Stomach (tissue), 9 donors: ENCODE results near the gene TSHZ2. TPM values are rescaled to one million over a fixed set of nuclear protein-coding genes. Genes with fewer than 3 reads are reported as not detected.
A peak's percentile ranks its signal among the peaks of the same experiment; 100 is the strongest.

Experiments
- DNase-seq, 2 donors: peaks; one replicate each; pipeline versions ENCODE4 v3.0.0 to v3.0.0-alpha.2; 2013 to 2019
- H3K27ac ChIP-seq, 5 donors: fragments of 200-600 bp in 4 of 5; sonication (generic) in 4 of 5; one replicate each; pipeline ENCODE4 v1.5.1; 2013 to 2019; ENCODE audit warnings: mild to moderate bottlenecking in 1 of 5, moderate library complexity in 1 of 5
- H3K27me3 ChIP-seq, 3 donors: fragments of 200-600 bp; sonication (generic); one replicate each; pipeline ENCODE4 v1.5.1; 2017 to 2019; ENCODE audit warnings: mixed run types in 1 of 3
- H3K36me3 ChIP-seq, 4 donors: fragments of 200-600 bp; sonication (generic); 1 replicate in 3 of 4; 2 replicates in 1 of 4; pipeline ENCODE4 v1.5.1; 2016 to 2019
- H3K4me1 ChIP-seq, 4 donors: fragments of 200-600 bp; sonication (generic); one replicate each; pipeline ENCODE4 v1.5.1; 2016 to 2019
- H3K4me3 ChIP-seq, 4 donors: fragments of 200-600 bp; sonication (generic) in 3 of 4; one replicate each; pipeline ENCODE4 v1.5.1; 2016 to 2019; ENCODE audit warnings: mild to moderate bottlenecking in 1 of 4
- H3K9me3 ChIP-seq, 4 donors: fragments of 200-600 bp; sonication (generic); one replicate each; pipeline ENCODE4 v1.5.1; 2016 to 2019
- CTCF ChIP-seq, 7 experiments: fragments of 450-650 bp in 4 of 7; fragments of 200-600 bp in 3 of 7; sonication (generic) in 3 of 7; IDR thresholded peaks; one replicate each; pipeline ENCODE4 v1.5.1; 2016 to 2019; ENCODE audit warnings: antibody characterized with exemption in 7 of 7, control low read depth in 2 of 7, mild to moderate bottlenecking in 1 of 7
- EP300 ChIP-seq: sonication (generic); formaldehyde crosslinking; IDR thresholded peaks from one replicate; pipeline ENCODE4 v1.6.1; 2017; ENCODE audit warnings: antibody characterized with exemption
- POLR2A ChIP-seq, 4 donors: fragments of 450-650 bp; IDR thresholded peaks; one replicate each; pipeline ENCODE4 v1.6.1; 2016; ENCODE audit warnings: antibody characterized with exemption in 4 of 4, control low read depth in 2 of 4, mild to moderate bottlenecking in 1 of 4, moderate library complexity in 1 of 4
- POLR2AphosphoS5 ChIP-seq, 3 donors: sonication (generic); formaldehyde crosslinking; IDR thresholded peaks; one replicate each; pipeline ENCODE4 v1.6.1; 2016; ENCODE audit warnings: antibody characterized with exemption in 3 of 3
- WGBS, 5 donors: extraction: QIAGEN DNeasy Blood & Tissue Kit in 3 of 5; methylation state at CpG; one replicate each; pipeline versions ENCODE4 v1.1.5 to v1.1.7; 2013 to 2018; 5-methylcytosine and 5-hydroxymethylcytosine counted together
- intact Hi-C: fragments of 100-400 bp; cut with DNase I; formaldehyde crosslinking; loops from one replicate; pipeline ENCODE4 v1.15.1; 2023; ENCODE audit warnings: low total_unique reads
- polyA plus RNA-seq, 3 donors: library from polyadenylated mRNA; stranded (reverse); fragments of 200-250 nt; gene quantifications; one replicate each; pipeline ENCODE4 v1.2.3, GENCODE V29; 2013
- total RNA-seq, 5 donors: library from RNA; depleted of rRNA; stranded (reverse); fragments of >200 nt; gene quantifications; one replicate each; pipeline versions ENCODE4 v1.1.0 to v1.2.3, GENCODE V29; 2014 to 2016
- donor health status: healthy with polysubstance abuse.
- donor health status: Bipolar disorder and iron deficiency.
- donor health status: healthy.

Gene TSHZ2
- total and polyA plus RNA-seq, 8 donors: 2.9 to 20.5 (median 5.8) TPM

DNA sequence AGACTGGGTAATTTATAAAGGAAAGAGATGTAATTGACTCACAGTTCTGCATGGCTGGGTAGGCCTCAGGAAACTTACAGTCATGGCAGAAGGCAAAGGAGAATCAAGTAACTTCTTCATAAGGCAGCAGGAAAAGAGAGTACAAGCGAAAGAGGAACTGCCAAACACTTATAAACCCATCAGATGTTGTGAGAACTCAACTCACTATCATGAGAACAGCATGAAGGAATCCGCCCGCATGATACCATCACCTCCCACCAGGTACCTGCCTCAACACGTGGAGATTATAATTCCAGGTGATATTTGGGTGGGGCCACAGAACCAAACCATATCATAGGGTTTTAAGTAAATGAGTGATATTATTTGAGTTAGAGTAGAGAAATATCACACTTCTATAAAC, 189.3 kb downstream of the TSHZ2 start:
- intact Hi-C loops: no loop called here
- DNase-seq: no peak
- Histone ChIP-seq H3K4me1 (no peaks in the 10 kb centered on the region), H3K27ac (no peak overlapping the region), H3K9me3 (no peaks in the 10 kb centered on the region), H3K36me3 (no peaks in the 10 kb centered on the region), H3K27me3 (no peaks in the 10 kb centered on the region), H3K4me3 (no peak overlapping the region)
- TF ChIP-seq EP300 (no peak), CTCF (IDR thresholded peaks at IDR 0.05) (no peak), POLR2AphosphoS5 (IDR thresholded peaks at IDR 0.05) (no peak), POLR2A (IDR thresholded peaks at IDR 0.05) (no peak)
- 77 to 89% (median 87%) methylated on average over 4 of the region's 4 CpGs for WGBS, 5 donors

- no peaks in the 10 kb centered on the region for H3K36me3 ChIP-seq
- no peaks in the 10 kb centered on the region for H3K4me1 ChIP-seq
- H3K27ac ChIP-seq: peak overlapping the region in 2 of 5 donors; percentile 3 to 8
- no peaks in the 10 kb centered on the region for H3K9me3 ChIP-seq
- TF ChIP-seq POLR2AphosphoS5 (IDR thresholded peaks at IDR 0.05) (no peak), EP300 (no peak), POLR2A (IDR thresholded peaks at IDR 0.05) (no peak), CTCF (IDR thresholded peaks at IDR 0.05) (no peak)
- WGBS, 5 donors: 28 to 36% (median 33%) methylated on average over 13 of the region's 13 CpGs
- no peak overlapping the region for H3K4me3 ChIP-seq
- intact Hi-C loops: no loop called here
- no peaks in the 10 kb centered on the region for H3K27me3 ChIP-seq
- peak in 1 of 2 donors; percentile 83 for DNase-seq
Measured at GRCh38 chr20:53162251-53162835, 190.2 kb downstream of the TSHZ2 start.

- Histone ChIP-seq H3K4me3 (no peak overlapping the region), H3K4me1 (no peaks in the 10 kb centered on the region), H3K9me3 (no peaks in the 10 kb centered on the region), H3K36me3 (no peaks in the 10 kb centered on the region), H3K27me3 (no peaks in the 10 kb centered on the region), H3K27ac (no peak overlapping the region)
- TF ChIP-seq EP300 (no peak), POLR2AphosphoS5 (IDR thresholded peaks at IDR 0.05) (no peak), POLR2A (IDR thresholded peaks at IDR 0.05) (no peak), CTCF (IDR thresholded peaks at IDR 0.05) (no peak)
- intact Hi-C loops: no loop called here
- DNase-seq: no peak
- WGBS, 5 donors: 79 to 89% (median 83%) methylated on average over 3 of the region's 3 CpGs
Measured at GRCh38 chr20:53163486-53163885, 191.3 kb downstream of the TSHZ2 start.

DNA sequence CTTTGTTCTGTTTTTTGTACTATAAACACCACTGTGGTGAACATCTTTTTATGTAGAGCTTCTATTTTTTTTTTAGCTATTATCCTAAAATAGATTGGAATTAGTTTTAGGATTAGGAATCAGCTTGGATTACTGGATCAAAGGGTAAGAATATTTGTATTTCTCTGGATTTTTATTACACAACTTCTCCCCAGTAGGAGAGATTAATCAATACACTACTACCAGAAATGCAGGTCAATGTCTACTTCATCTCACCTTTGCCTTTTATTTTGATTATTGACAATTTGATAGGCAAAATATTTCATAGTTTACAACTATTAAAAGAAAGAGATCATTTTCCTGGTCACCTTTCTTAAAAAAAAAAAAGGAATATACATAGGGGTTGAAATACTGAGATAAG, 191.9 kb downstream of the TSHZ2 start:
- Histone ChIP-seq H3K4me1 (no peaks in the 10 kb centered on the region), H3K27ac (no peak overlapping the region), H3K9me3 (no peaks in the 10 kb centered on the region), H3K36me3 (no peaks in the 10 kb centered on the region), H3K4me3 (no peak overlapping the region), H3K27me3 (no peaks in the 10 kb centered on the region)
- intact Hi-C loops: no loop called here
- no peak for DNase-seq
- TF ChIP-seq POLR2AphosphoS5 (IDR thresholded peaks at IDR 0.05) (no peak), POLR2A (IDR thresholded peaks at IDR 0.05) (no peak), EP300 (no peak), CTCF (IDR thresholded peaks at IDR 0.05) (no peak)
